Measurements from ENCODE around the gene IGF2. TPM values are rescaled to one million over a fixed set of nuclear protein-coding genes. Genes with fewer than 3 reads are reported as not detected.

IGF2 gene
- total and polyA plus RNA-seq, 2 donors (not counting 3 experiments of a cell fraction or from before 2014, with no cell fraction given) = 5.7 to 21.0 TPM

DNA sequence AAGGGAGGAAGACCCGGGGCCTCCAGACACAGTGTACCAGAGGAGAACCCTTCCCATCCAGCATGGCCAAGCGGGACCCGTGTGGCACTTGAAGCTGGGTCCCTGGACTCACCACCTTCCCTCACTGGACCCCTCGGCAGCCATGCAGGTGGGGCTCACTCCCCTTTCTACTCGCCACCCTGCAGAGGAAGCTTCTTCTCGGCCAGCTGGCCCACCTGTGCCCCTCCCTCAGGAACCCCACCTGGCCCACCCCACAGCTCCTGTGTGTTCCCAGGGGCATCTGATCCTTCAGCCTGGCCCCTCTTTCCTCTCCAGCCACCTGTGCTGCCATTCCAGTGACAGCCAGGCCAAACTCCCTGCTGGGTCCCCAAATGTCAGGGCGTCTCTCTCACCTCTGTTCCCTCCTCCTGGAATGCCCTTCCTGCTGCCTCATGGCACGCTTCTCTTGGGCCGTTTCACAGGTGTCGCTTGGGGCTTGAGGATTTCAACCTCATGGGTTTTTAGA is 38.0 kb downstream of the IGF2 start:
- Histone ChIP-seq H3K4me1 (ENCODE audit: control insufficient read depth, extremely low read depth, insufficient read depth, low read length) (peaks cover 35% of the 10 kb centered on the region), H3K9me3 (replicated peaks; ENCODE audit: control insufficient read depth, insufficient read depth, low read length) (no peaks in the 10 kb centered on the region), H4K20me1 (replicated peaks; ENCODE audit: control insufficient read depth, extremely low read depth, insufficient read depth, low read length) (no peaks in the 10 kb centered on the region), H3K9me1 (replicated peaks; ENCODE audit: control insufficient read depth, extremely low read depth, insufficient read depth, low read length) (no peaks in the 10 kb centered on the region), H3K79me2 (ENCODE audit: control insufficient read depth, insufficient read depth, low read length) (no peaks in the 10 kb centered on the region), H3K36me3 (ENCODE audit: control insufficient read depth in 2 of 2, extremely low read depth in 1 of 2, insufficient read depth in 2 of 2, low read length in 2 of 2) (no peaks in the 10 kb centered on the region), H3K9ac (replicated peaks; ENCODE audit: extremely low read depth, insufficient read depth, low read length) (no peak overlapping the region), H3K4me2 (ENCODE audit: insufficient read depth, low read length) (no peak overlapping the region), H3K27me3 (ENCODE audit: control insufficient read depth in 2 of 2, insufficient read depth in 2 of 2, low read length in 2 of 2) (no peaks in the 10 kb centered on the region), H3K4me3 (replicated peaks in 1 of 3; ENCODE audit: insufficient read depth in 1 of 3, low read depth in 1 of 3, low read length in 3 of 3) (no peak overlapping the region), H3K27ac (ENCODE audit: insufficient read depth, low read depth, low read length) (no peak overlapping the region), H2AFZ (ENCODE audit: low read depth, low read length) (no peak overlapping the region)
- ChIA-PET CTCF (interaction anchor here (0.9 to 2.5 kb wide), 5 partner anchors 8 to 55 kb away, joined by 3 to 18 read pairs (median 6); no protein-coding TSS in a partner anchor), POLR2A (interaction anchor here (2.5 kb wide), 1 partner anchor 8 kb away, joined by 9 read pairs; no protein-coding TSS in a partner anchor)
- FAIRE-seq = no peak
- TF ChIP-seq, protein P1, sequence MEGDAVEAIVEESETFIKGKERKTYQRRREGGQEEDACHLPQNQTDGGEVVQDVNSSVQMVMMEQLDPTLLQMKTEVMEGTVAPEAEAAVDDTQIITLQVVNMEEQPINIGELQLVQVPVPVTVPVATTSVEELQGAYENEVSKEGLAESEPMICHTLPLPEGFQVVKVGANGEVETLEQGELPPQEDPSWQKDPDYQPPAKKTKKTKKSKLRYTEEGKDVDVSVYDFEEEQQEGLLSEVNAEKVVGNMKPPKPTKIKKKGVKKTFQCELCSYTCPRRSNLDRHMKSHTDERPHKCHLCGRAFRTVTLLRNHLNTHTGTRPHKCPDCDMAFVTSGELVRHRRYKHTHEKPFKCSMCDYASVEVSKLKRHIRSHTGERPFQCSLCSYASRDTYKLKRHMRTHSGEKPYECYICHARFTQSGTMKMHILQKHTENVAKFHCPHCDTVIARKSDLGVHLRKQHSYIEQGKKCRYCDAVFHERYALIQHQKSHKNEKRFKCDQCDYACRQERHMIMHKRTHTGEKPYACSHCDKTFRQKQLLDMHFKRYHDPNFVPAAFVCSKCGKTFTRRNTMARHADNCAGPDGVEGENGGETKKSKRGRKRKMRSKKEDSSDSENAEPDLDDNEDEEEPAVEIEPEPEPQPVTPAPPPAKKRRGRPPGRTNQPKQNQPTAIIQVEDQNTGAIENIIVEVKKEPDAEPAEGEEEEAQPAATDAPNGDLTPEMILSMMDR (IDR thresholded peaks at IDR 0.05; ENCODE audit: extremely low read depth in 1 of 2, insufficient read depth in 1 of 2, low read depth in 1 of 2, low read length in 2 of 2) = no peak
- TF ChIP-seq POLR2AphosphoS5 (IDR thresholded peaks at IDR 0.05; ENCODE audit: insufficient read depth, low read depth, low read length) (no peak), GATA2 (IDR thresholded peaks at IDR 0.05; ENCODE audit: insufficient read depth, insufficient read length, low read depth, low read length) (no peak), MYC (IDR thresholded peaks at IDR 0.05; ENCODE audit: low read depth, low read length) (no peak), FOS (IDR thresholded peaks at IDR 0.05; ENCODE audit: borderline replicate concordance, insufficient read depth, low read length) (no peak), EZH2 (IDR thresholded peaks at IDR 0.05; ENCODE audit: borderline replicate concordance, low read depth, low read length, severe bottlenecking) (no peak), POLR2A (IDR thresholded peaks at IDR 0.05; ENCODE audit: low read depth, low read length) (no peak), JUN (IDR thresholded peaks at IDR 0.05; ENCODE audit: borderline replicate concordance, insufficient read depth, insufficient read length, low read depth) (no peak)
- TF ChIP-seq, protein P2, sequence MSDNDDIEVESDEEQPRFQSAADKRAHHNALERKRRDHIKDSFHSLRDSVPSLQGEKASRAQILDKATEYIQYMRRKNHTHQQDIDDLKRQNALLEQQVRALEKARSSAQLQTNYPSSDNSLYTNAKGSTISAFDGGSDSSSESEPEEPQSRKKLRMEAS (IDR thresholded peaks at IDR 0.05; ENCODE audit: insufficient read depth, insufficient read length) = no peak
- dilution Hi-C loops (cut with MboI; ENCODE audit: extremely low pct_ligation_motif_present, low sequenced_read_pairs) = no loop called here
- intact Hi-C loops (cut with micrococcal nuclease) = no loop called here
- BruUV-seq (replicated peaks) = no TSS peak
- no peak for DNase-seq (ENCODE audit: low read depth, low spot score)
